PFSK-1 (cell line): ENCODE results near the gene KCNMA1.

ENCODE experiments used
- FOXP2 ChIP-seq: optimal IDR thresholded peaks from 2 replicates; pipeline ENCODE3; 2011; ENCODE audit warnings: borderline replicate concordance, control low read depth, inconsistent platforms; ENCODE audit not compliant: insufficient read depth; ENCODE audit errors: extremely low read length, extremely low read depth
- POLR2AphosphoS5 ChIP-seq: IDR thresholded peaks from 2 replicates; pipeline ENCODE4 v1.6.1; 2012; ENCODE audit warnings: low read depth, mild to moderate bottlenecking, control low read depth, low read length, moderate library complexity
- SIN3A ChIP-seq: IDR thresholded peaks from 2 replicates; pipeline ENCODE4 v1.6.1; 2012; ENCODE audit warnings: mild to moderate bottlenecking, low read length, moderate library complexity, borderline replicate concordance; ENCODE audit not compliant: insufficient read depth
- TAF1 ChIP-seq: IDR thresholded peaks from 2 replicates; pipeline ENCODE4 v1.6.1; 2012; ENCODE audit warnings: low read length, control low read depth, borderline replicate concordance; ENCODE audit not compliant: insufficient read depth
- TF ChIP-seq, protein P1 (sequence below), 2 experiments: IDR thresholded peaks; 2 replicates each; pipeline versions ENCODE4 v1.6.1 to v1.8.0; 2011 to 2012; ENCODE audit warnings: low read depth in 2 of 2, low read length in 2 of 2, control low read depth in 1 of 2, inconsistent platforms in 1 of 2, mild to moderate bottlenecking in 1 of 2, moderate library complexity in 1 of 2; ENCODE audit not compliant: insufficient read depth in 1 of 2

KCNMA1 gene

DNA sequence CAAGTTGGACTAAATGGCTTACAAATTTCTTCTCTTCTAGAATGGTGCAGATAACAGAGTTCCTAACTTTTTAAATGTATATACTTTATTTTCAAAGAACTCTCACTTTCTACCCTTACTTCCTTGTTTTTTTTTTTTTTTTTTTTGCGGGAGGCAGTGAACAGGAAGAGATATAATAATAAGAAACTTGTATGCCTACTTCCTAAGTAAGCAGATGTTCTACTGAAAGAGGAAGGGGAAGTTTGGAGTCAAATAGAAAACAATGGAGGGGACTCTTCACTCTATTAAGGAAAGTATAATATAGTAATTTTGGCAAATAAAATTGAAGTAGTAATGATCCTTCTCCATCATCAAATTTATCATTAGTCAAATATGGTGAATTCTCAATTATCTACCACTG, 754.0 kb downstream of the KCNMA1 start:
- TF ChIP-seq POLR2AphosphoS5: no peak
- no peak for TF ChIP-seq FOXP2
- no peak for TF ChIP-seq SIN3A
- TF ChIP-seq, protein P1, sequence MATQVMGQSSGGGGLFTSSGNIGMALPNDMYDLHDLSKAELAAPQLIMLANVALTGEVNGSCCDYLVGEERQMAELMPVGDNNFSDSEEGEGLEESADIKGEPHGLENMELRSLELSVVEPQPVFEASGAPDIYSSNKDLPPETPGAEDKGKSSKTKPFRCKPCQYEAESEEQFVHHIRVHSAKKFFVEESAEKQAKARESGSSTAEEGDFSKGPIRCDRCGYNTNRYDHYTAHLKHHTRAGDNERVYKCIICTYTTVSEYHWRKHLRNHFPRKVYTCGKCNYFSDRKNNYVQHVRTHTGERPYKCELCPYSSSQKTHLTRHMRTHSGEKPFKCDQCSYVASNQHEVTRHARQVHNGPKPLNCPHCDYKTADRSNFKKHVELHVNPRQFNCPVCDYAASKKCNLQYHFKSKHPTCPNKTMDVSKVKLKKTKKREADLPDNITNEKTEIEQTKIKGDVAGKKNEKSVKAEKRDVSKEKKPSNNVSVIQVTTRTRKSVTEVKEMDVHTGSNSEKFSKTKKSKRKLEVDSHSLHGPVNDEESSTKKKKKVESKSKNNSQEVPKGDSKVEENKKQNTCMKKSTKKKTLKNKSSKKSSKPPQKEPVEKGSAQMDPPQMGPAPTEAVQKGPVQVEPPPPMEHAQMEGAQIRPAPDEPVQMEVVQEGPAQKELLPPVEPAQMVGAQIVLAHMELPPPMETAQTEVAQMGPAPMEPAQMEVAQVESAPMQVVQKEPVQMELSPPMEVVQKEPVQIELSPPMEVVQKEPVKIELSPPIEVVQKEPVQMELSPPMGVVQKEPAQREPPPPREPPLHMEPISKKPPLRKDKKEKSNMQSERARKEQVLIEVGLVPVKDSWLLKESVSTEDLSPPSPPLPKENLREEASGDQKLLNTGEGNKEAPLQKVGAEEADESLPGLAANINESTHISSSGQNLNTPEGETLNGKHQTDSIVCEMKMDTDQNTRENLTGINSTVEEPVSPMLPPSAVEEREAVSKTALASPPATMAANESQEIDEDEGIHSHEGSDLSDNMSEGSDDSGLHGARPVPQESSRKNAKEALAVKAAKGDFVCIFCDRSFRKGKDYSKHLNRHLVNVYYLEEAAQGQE (IDR thresholded peaks at IDR 0.05; ENCODE audit: insufficient read depth in 1 of 2, low read depth in 2 of 2, low read length in 2 of 2): no peak
- TF ChIP-seq TAF1: no peak

DNA sequence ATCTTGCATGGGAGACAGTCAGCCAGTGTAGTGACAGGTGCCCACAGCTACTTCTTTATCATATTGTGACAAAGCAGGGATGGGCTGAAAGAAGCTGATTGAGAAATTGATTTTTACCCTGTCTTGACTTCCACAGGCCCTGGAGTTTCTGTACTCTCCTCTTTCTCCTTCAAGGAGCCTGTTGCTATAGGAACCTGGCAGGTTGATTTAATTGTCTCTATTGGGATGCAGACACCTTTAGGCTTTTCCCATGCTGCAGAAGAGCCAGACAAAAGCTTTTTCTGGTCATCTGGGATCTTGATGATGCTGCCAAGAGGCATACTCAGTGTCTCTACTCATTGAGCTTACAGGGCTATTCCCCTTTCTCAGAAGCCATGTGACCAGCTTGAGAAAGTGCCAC, 754.8 kb downstream of the KCNMA1 start:
- no peak for TF ChIP-seq FOXP2
- no peak for TF ChIP-seq SIN3A
- no peak for TF ChIP-seq TAF1

DNA sequence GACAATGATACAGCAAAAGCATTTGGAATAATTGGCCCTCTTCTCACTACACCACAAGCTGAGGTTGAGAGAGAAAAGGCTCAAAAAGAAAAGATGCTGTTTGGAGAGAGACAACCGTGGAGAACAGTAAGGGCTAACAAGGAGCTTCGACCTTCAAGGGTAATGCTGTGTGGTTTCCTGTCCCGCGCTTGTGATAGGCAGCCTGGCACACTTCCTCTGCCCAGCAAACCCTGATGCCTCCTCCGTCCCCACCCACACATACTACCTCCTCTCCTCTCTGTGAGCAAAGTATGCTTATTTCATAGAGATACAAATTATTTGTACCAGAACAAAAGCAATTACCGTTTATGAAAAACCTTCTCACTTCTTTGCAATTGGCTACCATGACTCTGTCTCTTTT, 755.4 kb downstream of the KCNMA1 start:
- TF ChIP-seq TAF1 (no peak), FOXP2 (no peak), SIN3A (no peak), POLR2AphosphoS5 (no peak)
- TF ChIP-seq, protein P1 (IDR thresholded peaks at IDR 0.05; ENCODE audit: insufficient read depth in 1 of 2, low read depth in 2 of 2, low read length in 2 of 2): no peak

DNA sequence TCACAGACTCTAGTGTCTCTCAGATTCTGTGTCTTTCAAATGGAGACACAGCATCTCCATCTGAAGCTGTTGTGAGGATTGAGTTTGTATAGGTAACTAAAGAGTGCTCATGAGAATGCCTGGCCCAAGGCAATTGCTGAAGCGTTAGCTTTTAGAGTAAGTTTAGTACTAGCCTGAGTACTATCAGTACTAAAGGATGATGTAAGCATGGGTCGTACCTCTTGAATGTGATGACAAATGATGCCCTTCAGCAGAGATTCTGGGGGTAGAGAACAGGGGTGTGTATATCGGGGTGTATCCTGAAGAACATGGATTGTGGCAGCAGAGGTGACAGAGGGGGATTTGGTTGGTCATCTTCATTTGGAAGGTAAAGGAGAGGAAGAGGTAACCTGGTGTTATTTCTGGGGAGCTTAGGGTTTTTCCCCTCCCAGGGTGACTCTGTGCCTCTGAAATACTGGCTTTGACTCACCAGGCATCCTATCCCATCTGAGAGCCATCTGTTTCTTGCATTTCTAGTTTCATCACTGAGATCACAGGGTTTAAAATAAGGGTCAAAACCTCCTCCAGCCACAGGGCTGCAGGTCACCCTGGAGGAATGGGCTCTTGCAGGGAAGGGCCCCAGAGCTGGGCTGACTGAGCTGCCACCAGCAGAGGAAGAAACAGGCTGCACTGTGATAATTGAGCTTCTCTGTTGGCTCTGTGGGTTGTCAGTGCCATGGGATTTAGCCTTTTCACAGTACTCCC, 756.0 kb downstream of the KCNMA1 start:
- no peak for TF ChIP-seq SIN3A
- TF ChIP-seq POLR2AphosphoS5: no peak
- no peak for TF ChIP-seq TAF1
- TF ChIP-seq, protein P1 (IDR thresholded peaks at IDR 0.05; ENCODE audit: insufficient read depth in 1 of 2, low read depth in 2 of 2, low read length in 2 of 2): no peak
- no peak for TF ChIP-seq FOXP2

DNA sequence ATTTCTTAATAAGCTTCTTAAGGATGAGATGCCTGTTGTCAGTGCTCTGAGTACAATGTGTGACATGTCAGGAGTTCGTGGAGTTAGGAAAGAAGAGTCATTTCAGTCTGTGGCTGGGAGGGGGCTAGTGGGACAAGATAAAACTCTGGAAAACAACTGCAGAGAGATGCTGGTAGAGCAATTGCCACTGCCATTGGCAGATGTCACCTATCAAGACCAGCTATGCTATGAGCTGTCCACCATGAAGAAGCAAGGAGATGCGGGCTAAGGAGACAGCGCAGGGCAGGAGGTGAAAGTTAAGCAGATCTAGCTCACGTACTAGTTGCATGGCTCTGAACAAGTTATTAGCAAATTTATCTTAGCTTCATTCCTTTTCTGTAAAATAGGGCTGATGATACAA, 756.7 kb downstream of the KCNMA1 start:
- TF ChIP-seq SIN3A: no peak
- TF ChIP-seq TAF1: no peak
- TF ChIP-seq FOXP2: no peak
- TF ChIP-seq POLR2AphosphoS5: no peak
- TF ChIP-seq, protein P1 (IDR thresholded peaks at IDR 0.05; ENCODE audit: insufficient read depth in 1 of 2, low read depth in 2 of 2, low read length in 2 of 2): no peak
